NCI-H2227 treated with DMSO at 0.1 percent for 48 hours (cell line): ENCODE results near the gene C17orf67.

Source experiments
- DNase-seq: peaks from one replicate; lab custom pipeline; 2025; lab: John Stamatoyannopoulos, UW

Gene C17orf67

GRCh38 chr17:56833057-56833808 lies 487 bp downstream of the C17orf67 start:
- DNase-seq: no peak

- DNase-seq: no peak
Measured at GRCh38 chr17:56832446-56832845, 1.3 kb downstream of the C17orf67 start.

GRCh38 chr17:56831369-56832095 lies 2.2 kb downstream of the C17orf67 start:
- DNase-seq: no peak

- no peak for DNase-seq
Measured at GRCh38 chr17:56830726-56831368, 2.9 kb downstream of the C17orf67 start.

- no peak for DNase-seq
Measured at GRCh38 chr17:56826611-56827414, 6.9 kb downstream of the C17orf67 start.

GRCh38 chr17:56824503-56824902 lies 9.2 kb downstream of the C17orf67 start:
- DNase-seq: no peak

- no peak for DNase-seq
Measured at GRCh38 chr17:56823848-56824247, 9.9 kb downstream of the C17orf67 start.

GRCh38 chr17:56822725-56823124 lies 11.0 kb downstream of the C17orf67 start:
- DNase-seq: no peak

- no peak for DNase-seq
Measured at GRCh38 chr17:56821847-56822534, 11.7 kb downstream of the C17orf67 start.

- no peak for DNase-seq
Measured at GRCh38 chr17:56820207-56820606, 13.5 kb downstream of the C17orf67 start.

- peak; percentile 65 for DNase-seq
Measured at GRCh38 chr17:56819431-56820145, 14.1 kb downstream of the C17orf67 start.

- no peak for DNase-seq
Measured at GRCh38 chr17:56819030-56819429, 14.7 kb downstream of the C17orf67 start.

GRCh38 chr17:56817066-56817465 lies 16.7 kb downstream of the C17orf67 start:
- no peak for DNase-seq

- no peak for DNase-seq
Measured at GRCh38 chr17:56815711-56816110, 18.0 kb downstream of the C17orf67 start.

GRCh38 chr17:56812901-56813388 lies 20.8 kb downstream of the C17orf67 start:
- no peak for DNase-seq

GRCh38 chr17:56810891-56811775 lies 22.6 kb downstream of the C17orf67 start:
- DNase-seq: no peak

- DNase-seq: no peak
Measured at GRCh38 chr17:56810343-56810742, 23.4 kb downstream of the C17orf67 start.

GRCh38 chr17:56809820-56810179 lies 23.9 kb downstream of the C17orf67 start:
- no peak for DNase-seq

- DNase-seq: no peak
Measured at GRCh38 chr17:56809106-56809819, 24.5 kb downstream of the C17orf67 start.
